ENCODE data around the gene ZNRF1. TPM values are rescaled to one million over a fixed set of nuclear protein-coding genes. Genes with fewer than 3 reads are reported as not detected.
A peak's percentile ranks its signal among the peaks of the same experiment; 100 is the strongest.

The ZNRF1 gene
- total and polyA plus RNA-seq, 2 experiments from 2014 or later: 45.3 to 58.7 TPM

- no peak for TF ChIP-seq CTCF (IDR thresholded peaks at IDR 0.05; ENCODE audit: low read depth, low read length)
- Histone ChIP-seq H3K36me3 (no peaks in the 10 kb centered on the region), H3K27me3 (no peaks in the 10 kb centered on the region), H3K4me3 (peak within 1 kb of the TSS; percentile 4), H3K4me1 (ENCODE audit: low read depth) (no peaks in the 10 kb centered on the region), H3K27ac (no peak within 1 kb of the TSS), H3K9me3 (ENCODE audit: low read depth) (no peaks in the 10 kb centered on the region)
- DNase-seq (ENCODE audit: low read depth in 1 of 2, low spot score in 1 of 2): peak; percentile 57 to 75
These were observed 117.5 kb downstream of the ZNRF1 start, which contains the start of gene LDHD for GRCh38 chr16:75116081-75116910. Gene LDHD, minus strand, starts transcription at chr16:75116780. Its CDS starts 60 bp downstream, at chr16:75116720.

GRCh38 chr16:75116911-75117245 lies 118.1 kb downstream of the ZNRF1 start:
- no peak for DNase-seq (ENCODE audit: low read depth in 1 of 2, low spot score in 1 of 2)
- Histone ChIP-seq H3K27me3 (no peaks in the 10 kb centered on the region), H3K4me1 (ENCODE audit: low read depth) (no peaks in the 10 kb centered on the region)

GRCh38 chr16:75118943-75119539 lies 120.2 kb downstream of the ZNRF1 start:
- no peak for TF ChIP-seq CTCF (IDR thresholded peaks at IDR 0.05; ENCODE audit: low read depth, low read length)
- H3K27ac ChIP-seq: no peak overlapping the region
- H3K4me3 ChIP-seq: no peak overlapping the region
- DNase-seq (ENCODE audit: low read depth in 1 of 2, low spot score in 1 of 2): no peak
- H3K27me3 ChIP-seq: no peaks in the 10 kb centered on the region
- no peaks in the 10 kb centered on the region for H3K4me1 ChIP-seq (ENCODE audit: low read depth)
- no peaks in the 10 kb centered on the region for H3K36me3 ChIP-seq
- H3K9me3 ChIP-seq (ENCODE audit: low read depth): no peaks in the 10 kb centered on the region

More at GRCh38 chr16:75116911-75117245, 118.1 kb downstream of the ZNRF1 start:
- H3K36me3 ChIP-seq: no peaks in the 10 kb centered on the region
- H3K9me3 ChIP-seq (ENCODE audit: low read depth): no peaks in the 10 kb centered on the region
- H3K4me3 ChIP-seq: no peak overlapping the region
- no peak for TF ChIP-seq CTCF (IDR thresholded peaks at IDR 0.05; ENCODE audit: low read depth, low read length)
- H3K27ac ChIP-seq: no peak overlapping the region

- no peak overlapping the region for H3K27ac ChIP-seq
- no peaks in the 10 kb centered on the region for H3K36me3 ChIP-seq
- no peaks in the 10 kb centered on the region for H3K9me3 ChIP-seq (ENCODE audit: low read depth)
- H3K4me1 ChIP-seq (ENCODE audit: low read depth): no peaks in the 10 kb centered on the region
- no peak for DNase-seq (ENCODE audit: low read depth in 1 of 2, low spot score in 1 of 2)
- H3K27me3 ChIP-seq: no peaks in the 10 kb centered on the region
- no peak overlapping the region for H3K4me3 ChIP-seq
- TF ChIP-seq CTCF (IDR thresholded peaks at IDR 0.05; ENCODE audit: low read depth, low read length): no peak
These were observed 121.4 kb downstream of the ZNRF1 start for GRCh38 chr16:75120253-75120652.

GRCh38 chr16:75121949-75122568 lies 123.2 kb downstream of the ZNRF1 start:
- Histone ChIP-seq H3K4me3 (no peak overlapping the region), H3K36me3 (no peaks in the 10 kb centered on the region), H3K27ac (no peak overlapping the region), H3K9me3 (ENCODE audit: low read depth) (no peaks in the 10 kb centered on the region), H3K4me1 (ENCODE audit: low read depth) (no peaks in the 10 kb centered on the region), H3K27me3 (no peaks in the 10 kb centered on the region)
- no peak for DNase-seq (ENCODE audit: low read depth in 1 of 2, low spot score in 1 of 2)
- no peak for TF ChIP-seq CTCF (IDR thresholded peaks at IDR 0.05; ENCODE audit: low read depth, low read length)
